DMS 273 treated with DMSO at 0.1 percent for 48 hours (cell line): ENCODE results near the gene CDCP1.

Experiments used
- DNase-seq: peaks from one replicate; lab custom pipeline; 2025; lab: John Stamatoyannopoulos, UW

The CDCP1 gene

GRCh38 chr3:45137656-45138181, 8.5 kb downstream of the CDCP1 start:
- no peak for DNase-seq

DNA sequence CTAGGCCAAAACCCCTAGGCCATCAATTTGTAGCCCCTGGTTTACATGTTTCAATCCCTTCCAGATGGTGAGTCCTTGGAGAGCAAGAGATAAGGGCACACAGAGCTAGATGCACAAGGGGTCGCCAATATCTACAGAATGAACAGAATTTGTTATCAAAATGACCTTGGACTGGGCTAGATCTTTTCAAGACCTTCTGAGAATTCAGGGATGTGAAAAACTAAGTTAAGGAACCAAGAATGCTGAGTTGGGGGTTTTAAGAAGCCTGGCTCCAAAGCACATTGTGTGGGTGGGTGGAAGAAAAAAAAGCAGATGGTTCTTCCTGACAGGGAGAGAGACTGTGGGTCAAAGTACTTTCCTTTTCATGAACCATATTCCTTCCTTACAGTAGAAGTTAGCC, 10.2 kb downstream of the CDCP1 start:
- no peak for DNase-seq

DNA sequence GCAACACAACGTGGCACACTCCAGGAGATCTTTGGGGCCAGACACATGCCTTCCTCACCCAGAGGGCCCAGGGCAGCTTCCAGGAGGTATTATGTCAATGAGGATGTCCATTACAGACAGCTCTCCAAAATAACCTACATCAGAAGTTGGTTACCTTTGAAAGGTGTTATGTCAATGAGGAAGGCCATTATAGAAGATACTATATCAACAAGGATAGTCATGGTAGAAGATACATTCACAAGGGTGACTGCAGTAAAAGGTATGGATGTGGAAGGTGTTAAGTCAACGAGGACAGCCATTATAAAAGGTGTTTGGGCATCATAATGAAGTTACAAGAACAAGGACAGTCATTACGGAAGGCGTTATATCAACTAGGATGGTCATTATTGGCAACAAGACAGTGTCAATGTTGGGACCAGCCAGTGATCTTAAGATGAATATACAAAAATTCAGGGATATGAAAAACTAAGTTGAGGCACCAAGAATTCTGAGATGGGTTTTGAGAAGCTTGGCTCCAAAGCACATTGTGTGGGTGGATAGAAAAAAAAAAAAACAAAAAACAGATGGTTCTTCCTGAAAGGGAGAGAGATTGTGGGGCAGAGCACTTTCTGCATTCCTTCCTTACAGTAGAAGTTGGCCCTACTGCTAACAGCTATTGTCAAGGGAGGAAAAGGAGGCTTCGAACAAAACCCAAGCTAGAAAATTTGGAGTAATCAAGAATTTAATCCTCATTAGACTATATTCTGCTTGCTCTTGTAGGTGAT, 11.2 kb downstream of the CDCP1 start:
- DNase-seq, result peak; percentile 7

DNA sequence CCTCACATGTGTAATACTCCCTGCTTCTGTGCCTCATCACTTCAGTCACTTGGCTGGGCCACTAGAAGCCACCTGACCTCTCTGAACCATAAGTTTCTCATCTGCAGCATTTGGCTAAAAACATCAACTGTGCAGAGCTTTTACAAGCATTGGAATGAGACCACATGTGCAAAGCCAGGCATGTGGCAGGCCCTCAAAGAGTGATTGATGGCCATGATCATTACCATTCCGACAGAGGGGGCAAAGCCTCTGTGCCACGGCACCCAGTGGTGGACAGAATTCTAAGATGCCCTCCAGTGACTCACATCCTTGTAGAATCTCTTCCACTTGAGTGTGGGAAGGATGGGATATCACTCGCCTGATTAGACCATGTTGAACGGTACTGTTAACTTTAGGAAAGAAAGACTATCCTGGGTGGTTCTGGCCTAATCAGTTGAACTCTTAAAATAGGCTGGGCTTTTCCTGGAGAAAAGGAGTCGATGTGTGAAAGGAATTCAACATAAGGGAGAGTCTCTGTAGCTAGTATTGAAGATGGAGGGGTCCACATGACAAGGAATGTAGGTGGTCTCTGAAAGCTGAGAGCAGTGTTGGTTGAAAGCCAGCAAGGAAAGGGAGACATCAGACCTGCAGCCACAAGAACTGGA, 13.5 kb downstream of the CDCP1 start:
- no peak for DNase-seq

- no peak for DNase-seq
These were observed 15.0 kb downstream of the CDCP1 start for GRCh38 chr3:45131201-45131600.

GRCh38 chr3:45130476-45130875, 15.7 kb downstream of the CDCP1 start:
- no peak for DNase-seq

DNA sequence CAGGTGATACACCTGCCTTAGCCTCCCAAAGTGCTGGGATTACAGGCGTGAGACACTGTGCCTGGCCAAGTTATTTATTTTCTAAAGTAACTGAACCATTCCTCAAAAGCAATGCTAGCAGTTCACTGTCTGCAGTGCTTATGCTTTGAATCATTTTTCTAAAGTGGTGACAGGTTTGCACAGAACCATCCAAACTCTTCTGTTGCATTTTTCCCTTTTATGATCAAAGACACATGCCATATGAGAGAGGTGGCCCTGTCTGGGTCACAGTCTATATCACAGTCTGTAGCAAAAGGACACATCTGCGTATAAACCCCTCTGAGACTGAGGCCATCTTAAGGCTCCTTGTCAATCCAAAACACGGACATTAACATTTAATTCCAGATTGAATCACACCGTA, 17.2 kb downstream of the CDCP1 start:
- no peak for DNase-seq

- no peak for DNase-seq
These were observed 18.9 kb downstream of the CDCP1 start for GRCh38 chr3:45127130-45127822.

- DNase-seq, result no peak
These were observed 19.4 kb downstream of the CDCP1 start for GRCh38 chr3:45126730-45127129.

DNA sequence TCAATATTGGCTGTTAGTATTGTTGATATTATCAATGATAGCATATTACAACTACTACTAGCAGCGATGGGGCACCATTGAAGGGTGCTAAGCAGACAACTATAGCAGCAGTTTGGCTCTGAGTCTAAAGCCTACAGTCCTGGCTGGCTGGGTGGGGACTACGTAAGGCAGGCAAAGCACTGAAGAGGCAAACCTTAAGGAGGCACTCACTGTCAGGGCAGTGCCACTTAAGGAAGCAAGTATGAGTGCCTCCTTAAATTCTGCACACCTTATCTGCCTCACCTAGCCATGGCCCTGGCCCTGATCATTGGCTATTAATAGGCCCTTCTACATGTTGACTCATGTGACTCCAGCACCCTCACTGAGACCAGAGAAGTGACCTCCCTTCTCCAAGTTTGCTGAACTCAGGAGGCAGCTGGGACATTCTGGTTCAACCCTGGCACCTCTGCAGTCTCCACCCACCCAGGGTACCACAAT, 20.6 kb downstream of the CDCP1 start:
- no peak for DNase-seq

DNA sequence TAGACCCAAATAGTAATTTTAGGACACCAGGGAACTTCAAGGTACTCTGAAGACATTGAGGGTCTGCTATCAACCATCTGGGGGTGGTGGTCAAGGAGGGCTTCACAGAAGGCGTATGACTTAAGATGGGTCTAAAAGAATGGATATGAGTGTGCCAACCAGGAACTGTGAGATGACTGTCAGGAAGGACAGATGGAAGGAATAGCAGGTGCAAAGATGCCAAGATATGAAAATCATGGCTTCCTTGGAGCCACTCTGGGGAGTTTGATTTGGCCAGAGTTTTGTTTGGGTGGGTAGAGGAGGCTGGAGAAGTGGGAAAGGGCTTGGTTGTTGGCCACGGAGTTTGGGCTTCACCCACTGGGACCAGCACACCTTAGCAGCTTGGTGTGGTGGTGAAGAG, 21.2 kb downstream of the CDCP1 start:
- no peak for DNase-seq

- no peak for DNase-seq
These were observed 21.8 kb downstream of the CDCP1 start for GRCh38 chr3:45124352-45124751.

DNA sequence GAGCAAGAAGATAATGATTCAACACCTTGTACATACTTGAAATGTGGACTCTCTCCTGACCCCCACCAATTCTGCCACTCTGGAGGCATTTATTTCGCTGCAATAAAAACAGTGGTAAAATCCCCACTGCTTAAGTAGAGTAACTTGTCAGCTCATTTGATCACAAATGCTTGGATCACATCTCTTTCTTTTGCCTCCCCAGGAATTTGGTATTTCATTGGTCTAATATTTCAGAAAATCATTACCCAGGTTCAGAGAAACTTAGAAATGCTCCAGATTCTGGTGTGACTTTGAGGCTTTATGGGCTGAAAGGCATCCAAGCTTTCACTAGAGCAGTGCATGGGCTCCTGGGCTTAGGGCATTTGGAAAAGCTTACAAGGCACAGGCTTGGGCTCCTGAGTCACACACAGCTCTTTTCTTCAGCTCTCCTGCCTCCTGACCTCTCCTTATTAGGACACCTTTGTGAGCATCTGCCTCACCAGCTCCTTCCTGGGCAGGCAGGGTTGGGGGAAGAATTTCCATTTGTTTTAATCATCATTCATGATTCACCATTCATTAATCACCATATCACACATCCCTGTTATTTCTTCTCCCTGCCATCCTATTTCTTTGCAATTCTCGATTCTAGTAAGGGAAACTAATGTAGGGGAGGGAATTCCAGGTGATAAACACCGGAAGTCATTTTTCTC, 22.5 kb downstream of the CDCP1 start:
- DNase-seq, result no peak

- no peak for DNase-seq
These were observed 23.1 kb downstream of the CDCP1 start for GRCh38 chr3:45123030-45123429.

DNA sequence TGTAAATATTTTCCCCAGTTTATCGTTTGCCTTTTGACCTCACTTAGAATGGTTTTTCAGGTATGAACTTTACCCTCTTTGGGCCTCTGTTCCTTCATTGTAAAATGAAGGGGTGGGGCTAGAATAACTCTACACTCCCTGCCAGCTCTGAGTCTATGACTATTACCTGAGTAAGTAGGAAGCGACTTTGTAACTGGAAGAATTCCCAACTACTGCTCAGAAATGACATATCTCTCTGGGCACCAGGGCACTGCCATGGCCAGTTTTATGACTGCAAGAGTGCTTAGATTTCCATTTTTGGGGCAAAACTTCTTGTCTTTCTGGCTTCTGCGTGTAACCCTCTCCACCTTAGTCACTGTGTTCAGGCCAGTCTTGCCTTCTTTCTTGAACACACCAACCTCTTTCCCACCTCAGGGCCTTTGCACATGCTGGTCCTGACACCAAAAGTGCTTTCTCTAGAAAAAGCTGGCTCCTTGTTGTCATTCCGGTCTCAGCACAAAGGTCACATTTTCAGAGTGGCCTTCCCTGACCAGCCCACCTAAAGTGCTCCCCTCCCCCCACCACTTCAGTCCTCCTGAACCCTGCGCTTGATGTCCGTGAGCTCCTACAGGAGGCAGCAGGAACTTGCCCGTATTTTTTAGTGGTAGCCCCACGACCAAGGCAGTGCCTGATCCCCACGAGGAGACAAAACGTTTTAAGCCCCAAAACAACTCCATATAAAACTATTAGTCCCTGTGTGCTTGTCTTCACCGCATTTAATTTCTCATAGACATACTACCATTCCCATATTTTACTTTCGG, 25.6 kb downstream of the CDCP1 start:
- DNase-seq, result no peak

- no peak for DNase-seq
These were observed 26.3 kb downstream of the CDCP1 start for GRCh38 chr3:45119824-45120358.

DNA sequence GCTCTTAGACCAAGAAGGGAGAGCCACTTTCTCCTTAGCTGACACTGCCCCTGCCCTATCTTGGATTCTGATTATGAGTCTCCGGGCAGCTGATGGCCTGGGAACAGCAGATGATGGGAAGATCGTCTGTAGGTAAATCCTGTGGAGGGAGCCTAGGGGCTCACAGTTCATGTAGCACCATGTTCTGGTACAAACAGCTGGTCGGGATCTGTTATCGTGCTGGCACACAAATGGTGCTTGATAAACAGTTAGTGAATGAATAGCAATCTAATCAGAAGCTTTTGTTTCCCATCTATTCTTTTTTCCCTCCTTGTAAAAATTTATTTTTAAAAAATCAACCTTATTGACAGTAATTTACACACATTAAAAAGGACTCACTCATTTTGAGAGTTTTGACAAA, 26.8 kb downstream of the CDCP1 start:
- no peak for DNase-seq

DNA sequence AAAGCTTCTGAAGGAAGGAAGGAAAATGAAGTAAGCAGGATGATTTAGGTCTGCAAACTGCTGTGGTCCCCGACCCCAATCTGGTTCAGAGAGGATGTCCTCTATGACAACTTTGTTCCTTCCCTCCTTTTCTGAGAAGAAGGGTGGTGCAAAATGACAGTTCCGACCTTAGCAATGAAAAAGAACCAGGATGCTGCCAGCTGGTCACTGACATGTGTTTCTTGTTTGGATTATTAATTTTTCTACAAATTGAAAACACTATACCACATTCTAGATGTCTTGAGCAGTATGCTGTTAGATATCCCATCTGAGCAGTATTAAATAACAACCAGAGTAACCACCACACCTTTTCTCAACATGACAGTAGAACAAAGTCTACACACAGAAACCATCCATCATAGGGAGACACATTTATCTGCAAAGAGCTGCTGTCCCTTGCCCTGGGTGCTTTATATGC, 27.5 kb downstream of the CDCP1 start:
- DNase-seq, result no peak

DNA sequence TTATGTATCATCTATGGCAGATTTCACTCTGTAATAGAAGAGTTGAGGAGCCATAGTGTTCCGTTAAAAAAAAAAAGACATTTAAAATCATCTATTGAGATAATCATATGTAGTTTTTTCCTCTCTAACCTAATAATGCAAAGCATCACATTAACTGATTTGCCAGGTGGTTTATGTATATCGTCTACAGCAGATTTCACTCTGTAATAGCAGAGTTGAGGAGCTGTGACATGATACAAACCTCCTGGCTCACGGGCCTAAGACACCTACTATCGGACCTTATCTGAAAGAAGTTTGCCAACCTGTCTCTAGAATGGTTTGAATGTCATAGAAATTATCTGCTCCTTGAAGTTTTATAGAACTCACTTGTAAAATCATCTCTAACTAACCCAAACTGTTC, 29.8 kb downstream of the CDCP1 start:
- DNase-seq, result no peak

DNA sequence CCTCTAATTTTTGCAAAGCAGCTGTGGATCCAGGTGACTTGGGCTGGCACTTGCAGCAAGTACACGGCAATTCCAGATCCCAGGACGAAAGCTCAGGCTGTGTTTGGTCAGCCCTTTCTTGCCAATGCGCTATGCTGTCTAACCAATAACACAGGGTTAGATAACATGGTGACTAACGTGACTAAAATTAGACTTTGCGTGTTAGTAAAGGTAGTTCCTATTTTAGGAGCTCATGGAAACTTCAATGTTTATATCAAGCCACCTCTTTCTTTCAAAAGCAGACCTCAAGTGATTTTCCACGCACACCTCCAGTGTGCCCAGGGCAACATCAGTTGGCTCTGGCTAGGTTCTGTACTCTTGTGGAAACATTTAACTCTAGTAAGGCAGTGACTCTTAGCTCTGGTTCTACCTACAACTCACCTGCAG, 32.5 kb downstream of the CDCP1 start:
- DNase-seq, result no peak

- DNase-seq, result no peak
These were observed 33.2 kb downstream of the CDCP1 start for GRCh38 chr3:45112939-45113338.
